Keratinocyte (primary cell): Measurements from ENCODE around the gene EML2. TPM values are rescaled to one million over a fixed set of nuclear protein-coding genes. Genes with fewer than 3 reads are reported as not detected.
A peak's percentile ranks its signal among the peaks of the same experiment; 100 is the strongest.

ENCODE experiments used
- DNase-seq: peaks from one replicate; pipeline ENCODE4 v3.0.0-alpha.2; 2011; ENCODE audit warnings: low read depth, missing footprints, low spot score
- FAIRE-seq: peaks from 2 replicates; lab custom pipeline; 2011; peaks lifted over from hg19 to GRCh38; lab: Jason Lieb, UNC
- H2AFZ ChIP-seq: 2 replicates; pipeline ENCODE4 v1.6.0; 2012; ENCODE audit warnings: low read length, control low read depth, inconsistent platforms; ENCODE audit not compliant: control insufficient read depth
- H3K27ac ChIP-seq: 2 replicates; pipeline ENCODE4 v1.5.1; 2011; ENCODE audit warnings: low read length; ENCODE audit not compliant: control insufficient read depth, insufficient read depth
- H3K27me3 ChIP-seq: 3 replicates; pipeline ENCODE4 v1.6.0; 2011; ENCODE audit warnings: low read length; ENCODE audit not compliant: control insufficient read depth, insufficient read depth; ENCODE audit errors: extremely low read depth
- H3K36me3 ChIP-seq, 2 experiments: 2 replicates in 1 of 2; 3 replicates in 1 of 2; pipeline ENCODE4 v1.5.1; 2011; ENCODE audit warnings: low read length in 2 of 2, mild to moderate bottlenecking in 1 of 2; ENCODE audit not compliant: control insufficient read depth in 2 of 2, insufficient read depth in 2 of 2; ENCODE audit errors: extremely low read depth in 1 of 2
- H3K4me1 ChIP-seq: 3 replicates; pipeline ENCODE4 v1.5.1; 2011; ENCODE audit warnings: low read length; ENCODE audit not compliant: control insufficient read depth, insufficient read depth; ENCODE audit errors: extremely low read depth
- H3K4me2 ChIP-seq: 3 replicates; pipeline ENCODE4 v1.6.0; 2011; ENCODE audit warnings: low read depth, low read length; ENCODE audit not compliant: control insufficient read depth, insufficient read depth; ENCODE audit errors: extremely low read depth
- H3K4me3 ChIP-seq, 3 experiments: fragments of 200-600 bp in 1 of 3; sonication (generic) in 1 of 3; 2 replicates in 2 of 3; 3 replicates in 1 of 3; pipeline ENCODE4 v1.5.1; 2011 to 2016; ENCODE audit warnings: low read length in 3 of 3, mild to moderate bottlenecking in 3 of 3, control low read depth in 2 of 3, inconsistent platforms in 1 of 3, low read depth in 1 of 3, mixed read lengths in 1 of 3, mixed run types in 1 of 3, moderate library complexity in 1 of 3; ENCODE audit not compliant: control insufficient read depth in 2 of 3, insufficient read depth in 2 of 3; ENCODE audit errors: extremely low read depth in 1 of 3
- H3K79me2 ChIP-seq: 2 replicates; pipeline ENCODE4 v1.6.0; 2012; ENCODE audit warnings: low read length; ENCODE audit not compliant: control insufficient read depth, insufficient read depth
- H3K9ac ChIP-seq: 3 replicates; pipeline ENCODE4 v1.6.0; 2011; ENCODE audit warnings: low read length; ENCODE audit not compliant: control insufficient read depth, insufficient read depth; ENCODE audit errors: extremely low read depth
- H3K9me1 ChIP-seq: 3 replicates; pipeline ENCODE4 v1.6.0; 2011; ENCODE audit warnings: low read length; ENCODE audit not compliant: control insufficient read depth, insufficient read depth; ENCODE audit errors: extremely low read depth
- H3K9me3 ChIP-seq: 2 replicates; pipeline ENCODE4 v1.5.1; 2012; ENCODE audit warnings: low read depth, low read length; ENCODE audit not compliant: control insufficient read depth
- H4K20me1 ChIP-seq: 3 replicates; pipeline ENCODE4 v1.6.0; 2011; ENCODE audit warnings: low read length; ENCODE audit not compliant: control insufficient read depth, insufficient read depth; ENCODE audit errors: extremely low read depth
- EZH2 ChIP-seq: IDR thresholded peaks from one replicate; pipeline ENCODE4 v1.6.1; 2012; ENCODE audit warnings: inconsistent platforms, mild to moderate bottlenecking, low read length, moderate library complexity
- dilution Hi-C: fragments of 300-500 bp; cut with MboI; formaldehyde crosslinking; loops from one replicate; pipeline ENCODE4 v1.7.0; 2020; ENCODE audit warnings: low sequenced_read_pairs; ENCODE audit not compliant: extremely low pct_ligation_motif_present
- polyA plus RNA-seq, 5 experiments: library from polyadenylated mRNA; depleted of rRNA in 3 of 5; stranded (reverse) in 3 of 5; stranded (forward) in 1 of 5; unstranded in 1 of 5; fragments of >200 nt; gene quantifications; 1 replicate in 1 of 5; 2 replicates in 3 of 5; 3 replicates in 1 of 5; pipeline versions ENCODE4 v1.2.1 to v1.2.3, GENCODE V29; 2011 to 2012; ENCODE audit warnings: missing spikeins in 2 of 5, low read depth in 1 of 5, low replicate concordance in 1 of 5
- TF ChIP-seq, protein P1 (sequence below), 3 experiments: IDR thresholded peaks in 1 of 3; conservative IDR thresholded peaks in 1 of 3; optimal IDR thresholded peaks in 1 of 3; 2 replicates in 2 of 3; 3 replicates in 1 of 3; pipeline versions ENCODE3 to v1.5.1; 2011; ENCODE audit warnings: low read length in 3 of 3, mild to moderate bottlenecking in 3 of 3, moderate library complexity in 2 of 3, control low read depth in 1 of 3, inconsistent platforms in 1 of 3; ENCODE audit not compliant: insufficient read depth in 2 of 3; ENCODE audit errors: extremely low read depth in 1 of 3

The EML2 gene
- polyA plus RNA-seq, 1 donor (not counting 4 experiments of a cell fraction or from before 2014, with no cell fraction given): 43.4 TPM

DNA sequence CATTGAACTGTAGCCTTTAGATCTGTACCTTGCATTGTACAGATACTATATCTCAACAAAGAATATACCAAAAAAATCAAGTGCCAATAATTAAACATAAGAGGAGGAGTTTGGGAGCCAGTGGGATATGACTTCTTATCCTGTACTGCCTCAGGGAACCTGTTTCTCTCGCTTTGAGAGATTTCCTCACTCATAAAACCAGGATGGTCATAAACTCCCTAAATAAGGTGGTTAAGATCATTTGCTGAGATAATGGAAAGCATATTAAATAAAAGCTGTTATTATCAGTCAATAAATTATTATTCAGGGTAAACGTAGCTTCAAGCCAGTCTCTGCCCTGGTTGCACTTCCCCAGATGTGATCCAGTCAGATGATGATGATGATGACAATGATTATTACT lies 71.6 kb downstream of the EML2 start:
- Histone ChIP-seq H4K20me1 (no peaks in the 10 kb centered on the region), H3K79me2 (peaks cover 18% of the 10 kb centered on the region), H3K36me3 (peaks cover 0 to 4% of the 10 kb centered on the region in 2 experiments)

DNA sequence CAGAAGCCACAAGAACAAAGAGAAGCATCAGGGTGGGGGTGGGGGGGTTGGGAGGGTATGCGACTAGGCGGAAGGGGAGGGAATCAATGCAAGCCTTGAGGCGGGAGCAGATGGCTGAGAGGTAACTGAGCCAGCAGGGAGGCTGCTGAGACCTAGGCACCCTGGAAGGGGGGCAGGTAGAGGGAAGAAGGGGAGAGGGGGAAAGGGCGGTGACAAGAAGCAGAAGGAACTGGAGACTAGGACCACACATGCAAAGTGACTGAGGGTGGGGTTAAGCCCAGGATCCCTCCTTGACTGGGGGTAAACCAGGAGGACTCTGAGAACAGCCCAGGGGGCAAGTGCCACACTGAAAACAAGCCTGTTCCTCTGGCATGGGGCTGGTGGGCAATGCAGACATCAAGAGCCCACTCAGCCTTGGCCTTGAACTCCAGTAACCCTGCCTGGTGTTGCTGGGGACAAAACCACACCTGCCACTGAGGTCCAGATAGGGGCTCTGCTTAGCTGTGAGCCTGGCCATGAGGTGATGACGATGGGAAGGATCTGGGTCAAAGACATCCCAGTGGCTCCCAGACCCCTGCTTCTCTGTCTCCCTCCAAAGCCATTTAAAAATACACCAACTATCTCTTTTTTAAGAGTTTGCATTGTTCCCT lies 74.9 kb downstream of the EML2 start:
- H3K9ac ChIP-seq: no peak overlapping the region
- no peaks in the 10 kb centered on the region for H3K9me1 ChIP-seq
- TF ChIP-seq, protein P1, sequence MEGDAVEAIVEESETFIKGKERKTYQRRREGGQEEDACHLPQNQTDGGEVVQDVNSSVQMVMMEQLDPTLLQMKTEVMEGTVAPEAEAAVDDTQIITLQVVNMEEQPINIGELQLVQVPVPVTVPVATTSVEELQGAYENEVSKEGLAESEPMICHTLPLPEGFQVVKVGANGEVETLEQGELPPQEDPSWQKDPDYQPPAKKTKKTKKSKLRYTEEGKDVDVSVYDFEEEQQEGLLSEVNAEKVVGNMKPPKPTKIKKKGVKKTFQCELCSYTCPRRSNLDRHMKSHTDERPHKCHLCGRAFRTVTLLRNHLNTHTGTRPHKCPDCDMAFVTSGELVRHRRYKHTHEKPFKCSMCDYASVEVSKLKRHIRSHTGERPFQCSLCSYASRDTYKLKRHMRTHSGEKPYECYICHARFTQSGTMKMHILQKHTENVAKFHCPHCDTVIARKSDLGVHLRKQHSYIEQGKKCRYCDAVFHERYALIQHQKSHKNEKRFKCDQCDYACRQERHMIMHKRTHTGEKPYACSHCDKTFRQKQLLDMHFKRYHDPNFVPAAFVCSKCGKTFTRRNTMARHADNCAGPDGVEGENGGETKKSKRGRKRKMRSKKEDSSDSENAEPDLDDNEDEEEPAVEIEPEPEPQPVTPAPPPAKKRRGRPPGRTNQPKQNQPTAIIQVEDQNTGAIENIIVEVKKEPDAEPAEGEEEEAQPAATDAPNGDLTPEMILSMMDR (optimal IDR thresholded peaks at IDR 0.05 in 1 of 3, IDR thresholded peaks at IDR 0.05 in 1 of 3, conservative IDR thresholded peaks at IDR 0.05 in 1 of 3; ENCODE audit: extremely low read depth in 1 of 3, insufficient read depth in 2 of 3, low read length in 3 of 3): no peak
- no peak for TF ChIP-seq EZH2
- H3K9me3 ChIP-seq: no peaks in the 10 kb centered on the region
- no peak for DNase-seq
- no peaks in the 10 kb centered on the region for H4K20me1 ChIP-seq
- H2AFZ ChIP-seq: no peak overlapping the region
- H3K36me3 ChIP-seq: peaks cover 2 to 7% of the 10 kb centered on the region in 2 experiments
- no peak overlapping the region for H3K4me3 ChIP-seq
- H3K79me2 ChIP-seq: peaks cover 8% of the 10 kb centered on the region
- H3K4me1 ChIP-seq: peaks cover 17% of the 10 kb centered on the region
- no peak overlapping the region for H3K27ac ChIP-seq
- no peaks in the 10 kb centered on the region for H3K27me3 ChIP-seq
- dilution Hi-C loops: no loop called here
- H3K4me2 ChIP-seq: no peak overlapping the region
- FAIRE-seq: no peak

More for the DNA sequence above, 71.6 kb downstream of the EML2 start:
- Histone ChIP-seq H3K27ac (peak overlapping the region; percentile 62), H3K4me1 (peaks cover 26% of the 10 kb centered on the region), H3K4me2 (no peak overlapping the region), H3K4me3 (no peak overlapping the region), H2AFZ (no peak overlapping the region), H3K9me3 (no peaks in the 10 kb centered on the region), H3K9ac (no peak overlapping the region), H3K9me1 (no peaks in the 10 kb centered on the region), H3K27me3 (no peaks in the 10 kb centered on the region)
- no peak for DNase-seq
- TF ChIP-seq, protein P1 (optimal IDR thresholded peaks at IDR 0.05 in 1 of 3, IDR thresholded peaks at IDR 0.05 in 1 of 3, conservative IDR thresholded peaks at IDR 0.05 in 1 of 3; ENCODE audit: extremely low read depth in 1 of 3, insufficient read depth in 2 of 3, low read length in 3 of 3): no peak
- TF ChIP-seq EZH2: no peak
- dilution Hi-C loops: no loop called here
- peak; percentile 72 for FAIRE-seq
